Ishikawa (cell line): ENCODE results near the gene KIAA1217.

Experiments
- CEBPB ChIP-seq: IDR thresholded peaks from 2 replicates; pipeline ENCODE4 v1.6.1; 2012
- CREB1 ChIP-seq: IDR thresholded peaks from 2 replicates; pipeline ENCODE4 v1.6.1; 2012; ENCODE audit warnings: low read depth
- EGR1 ChIP-seq: IDR thresholded peaks from 2 replicates; pipeline ENCODE4 v1.6.1; 2012
- EP300 ChIP-seq: IDR thresholded peaks from 2 replicates; pipeline ENCODE4 v1.6.1; 2012; ENCODE audit warnings: borderline replicate concordance
- RAD21 ChIP-seq: IDR thresholded peaks from 2 replicates; pipeline ENCODE4 v1.6.1; 2012; ENCODE audit warnings: low read depth
- TAF1 ChIP-seq: IDR thresholded peaks from 2 replicates; pipeline ENCODE4 v1.6.1; 2012; ENCODE audit warnings: low read depth, mild to moderate bottlenecking
- YY1 ChIP-seq: IDR thresholded peaks from 2 replicates; pipeline ENCODE4 v1.6.1; 2012; ENCODE audit warnings: low read depth
- TF ChIP-seq, protein P1 (sequence below): IDR thresholded peaks from 2 replicates; pipeline ENCODE4 v1.6.1; 2012
- TF ChIP-seq, protein P2 (sequence below): IDR thresholded peaks from 2 replicates; pipeline ENCODE4 v1.6.1; 2012; ENCODE audit warnings: low read depth, mild to moderate bottlenecking

DNA sequence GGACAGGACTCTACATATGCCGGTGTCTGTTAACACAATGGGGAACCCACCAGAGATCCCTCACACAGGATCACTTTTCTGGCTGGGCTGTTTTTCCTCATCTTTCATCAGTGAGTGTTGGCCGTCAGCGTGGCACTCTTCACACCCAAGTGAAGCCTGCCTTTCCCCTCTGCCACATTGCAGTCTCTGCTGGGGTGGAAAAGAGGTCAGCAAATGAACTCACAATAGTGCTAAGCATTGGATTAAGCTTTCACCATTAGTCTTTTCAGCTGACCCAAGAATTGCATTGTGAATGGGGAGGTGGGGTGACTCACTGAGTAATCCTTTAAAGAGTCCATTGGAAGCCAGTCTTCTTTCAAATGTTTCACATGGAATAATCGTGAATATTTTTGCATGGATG is 143.0 kb downstream of the KIAA1217 start:
- TF ChIP-seq EGR1 = no peak
- no peak for TF ChIP-seq CREB1
- TF ChIP-seq CEBPB = no peak
- no peak for TF ChIP-seq RAD21
- TF ChIP-seq YY1 = no peak
- TF ChIP-seq, protein P1, sequence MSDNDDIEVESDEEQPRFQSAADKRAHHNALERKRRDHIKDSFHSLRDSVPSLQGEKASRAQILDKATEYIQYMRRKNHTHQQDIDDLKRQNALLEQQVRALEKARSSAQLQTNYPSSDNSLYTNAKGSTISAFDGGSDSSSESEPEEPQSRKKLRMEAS = no peak
- no peak for TF ChIP-seq TAF1
- no peak for TF ChIP-seq EP300
- TF ChIP-seq, protein P2, sequence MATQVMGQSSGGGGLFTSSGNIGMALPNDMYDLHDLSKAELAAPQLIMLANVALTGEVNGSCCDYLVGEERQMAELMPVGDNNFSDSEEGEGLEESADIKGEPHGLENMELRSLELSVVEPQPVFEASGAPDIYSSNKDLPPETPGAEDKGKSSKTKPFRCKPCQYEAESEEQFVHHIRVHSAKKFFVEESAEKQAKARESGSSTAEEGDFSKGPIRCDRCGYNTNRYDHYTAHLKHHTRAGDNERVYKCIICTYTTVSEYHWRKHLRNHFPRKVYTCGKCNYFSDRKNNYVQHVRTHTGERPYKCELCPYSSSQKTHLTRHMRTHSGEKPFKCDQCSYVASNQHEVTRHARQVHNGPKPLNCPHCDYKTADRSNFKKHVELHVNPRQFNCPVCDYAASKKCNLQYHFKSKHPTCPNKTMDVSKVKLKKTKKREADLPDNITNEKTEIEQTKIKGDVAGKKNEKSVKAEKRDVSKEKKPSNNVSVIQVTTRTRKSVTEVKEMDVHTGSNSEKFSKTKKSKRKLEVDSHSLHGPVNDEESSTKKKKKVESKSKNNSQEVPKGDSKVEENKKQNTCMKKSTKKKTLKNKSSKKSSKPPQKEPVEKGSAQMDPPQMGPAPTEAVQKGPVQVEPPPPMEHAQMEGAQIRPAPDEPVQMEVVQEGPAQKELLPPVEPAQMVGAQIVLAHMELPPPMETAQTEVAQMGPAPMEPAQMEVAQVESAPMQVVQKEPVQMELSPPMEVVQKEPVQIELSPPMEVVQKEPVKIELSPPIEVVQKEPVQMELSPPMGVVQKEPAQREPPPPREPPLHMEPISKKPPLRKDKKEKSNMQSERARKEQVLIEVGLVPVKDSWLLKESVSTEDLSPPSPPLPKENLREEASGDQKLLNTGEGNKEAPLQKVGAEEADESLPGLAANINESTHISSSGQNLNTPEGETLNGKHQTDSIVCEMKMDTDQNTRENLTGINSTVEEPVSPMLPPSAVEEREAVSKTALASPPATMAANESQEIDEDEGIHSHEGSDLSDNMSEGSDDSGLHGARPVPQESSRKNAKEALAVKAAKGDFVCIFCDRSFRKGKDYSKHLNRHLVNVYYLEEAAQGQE = no peak
